ENCODE results near the gene MRPL36.

Gene MRPL36

DNA sequence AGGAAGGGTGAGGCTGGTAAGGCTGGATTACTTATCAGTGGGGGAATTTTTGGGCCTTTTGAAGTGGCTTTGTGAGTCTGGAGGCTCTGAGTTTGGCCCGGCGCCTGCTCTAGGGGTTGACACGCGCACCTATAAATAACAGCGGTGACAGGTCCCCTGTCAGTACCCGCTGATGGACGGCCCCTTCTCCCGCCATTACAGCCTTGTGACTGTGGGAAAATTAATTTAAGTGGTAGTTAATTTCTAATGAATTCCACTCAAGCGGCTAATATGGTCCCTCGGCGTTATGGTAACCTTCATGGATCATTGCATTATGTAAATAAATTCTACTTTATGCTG is 16.5 kb downstream of the MRPL36 start:
- TF ChIP-seq, protein P1, sequence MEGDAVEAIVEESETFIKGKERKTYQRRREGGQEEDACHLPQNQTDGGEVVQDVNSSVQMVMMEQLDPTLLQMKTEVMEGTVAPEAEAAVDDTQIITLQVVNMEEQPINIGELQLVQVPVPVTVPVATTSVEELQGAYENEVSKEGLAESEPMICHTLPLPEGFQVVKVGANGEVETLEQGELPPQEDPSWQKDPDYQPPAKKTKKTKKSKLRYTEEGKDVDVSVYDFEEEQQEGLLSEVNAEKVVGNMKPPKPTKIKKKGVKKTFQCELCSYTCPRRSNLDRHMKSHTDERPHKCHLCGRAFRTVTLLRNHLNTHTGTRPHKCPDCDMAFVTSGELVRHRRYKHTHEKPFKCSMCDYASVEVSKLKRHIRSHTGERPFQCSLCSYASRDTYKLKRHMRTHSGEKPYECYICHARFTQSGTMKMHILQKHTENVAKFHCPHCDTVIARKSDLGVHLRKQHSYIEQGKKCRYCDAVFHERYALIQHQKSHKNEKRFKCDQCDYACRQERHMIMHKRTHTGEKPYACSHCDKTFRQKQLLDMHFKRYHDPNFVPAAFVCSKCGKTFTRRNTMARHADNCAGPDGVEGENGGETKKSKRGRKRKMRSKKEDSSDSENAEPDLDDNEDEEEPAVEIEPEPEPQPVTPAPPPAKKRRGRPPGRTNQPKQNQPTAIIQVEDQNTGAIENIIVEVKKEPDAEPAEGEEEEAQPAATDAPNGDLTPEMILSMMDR (conservative IDR thresholded peaks at IDR 0.05; ENCODE audit: low read depth, low read length): no peak
- no peak for DNase-seq (ENCODE audit: low read depth)
- no peak overlapping the region for H3K4me3 ChIP-seq (ENCODE audit: low read depth, low read length)

DNA sequence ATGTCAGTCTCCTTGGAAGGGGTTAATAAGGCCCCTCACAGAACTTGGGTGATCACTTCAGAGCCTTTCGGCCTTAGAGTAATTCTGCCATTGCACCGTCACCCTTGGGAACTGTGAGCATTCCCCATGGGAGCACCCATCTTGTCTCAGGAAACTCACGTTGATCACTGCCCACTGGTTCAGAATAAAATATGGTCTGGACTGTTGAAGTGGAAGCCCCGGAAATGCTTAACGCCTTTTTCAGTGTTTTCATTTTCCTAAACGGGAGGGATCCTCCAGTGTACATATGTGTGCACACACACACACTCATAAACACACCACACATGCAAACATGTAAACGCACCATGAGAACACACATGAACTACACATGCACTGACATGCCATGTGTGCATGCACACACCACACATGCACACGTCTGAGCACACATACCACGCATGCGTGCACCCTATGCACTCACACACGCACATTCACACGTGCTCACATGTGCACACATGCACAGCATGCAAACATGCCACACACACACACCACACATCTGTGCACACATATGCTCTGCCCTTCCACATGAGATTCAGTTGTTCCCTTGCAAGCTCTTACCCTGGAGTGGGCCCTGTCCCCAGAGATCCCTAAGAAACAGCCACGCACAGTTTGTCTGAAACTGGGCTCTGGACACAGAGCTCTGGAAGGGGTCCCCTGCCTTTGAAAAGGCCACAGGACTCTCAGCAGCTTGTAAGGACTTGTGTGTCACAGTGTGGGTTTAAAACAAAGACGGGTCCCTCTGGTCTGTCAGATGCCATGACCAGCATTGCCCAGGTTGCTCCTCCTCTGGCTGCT is 17.0 kb downstream of the MRPL36 start:
- DNase-seq (ENCODE audit: low read depth): no peak
- TF ChIP-seq, protein P1 (conservative IDR thresholded peaks at IDR 0.05; ENCODE audit: low read depth, low read length): no peak

DNA sequence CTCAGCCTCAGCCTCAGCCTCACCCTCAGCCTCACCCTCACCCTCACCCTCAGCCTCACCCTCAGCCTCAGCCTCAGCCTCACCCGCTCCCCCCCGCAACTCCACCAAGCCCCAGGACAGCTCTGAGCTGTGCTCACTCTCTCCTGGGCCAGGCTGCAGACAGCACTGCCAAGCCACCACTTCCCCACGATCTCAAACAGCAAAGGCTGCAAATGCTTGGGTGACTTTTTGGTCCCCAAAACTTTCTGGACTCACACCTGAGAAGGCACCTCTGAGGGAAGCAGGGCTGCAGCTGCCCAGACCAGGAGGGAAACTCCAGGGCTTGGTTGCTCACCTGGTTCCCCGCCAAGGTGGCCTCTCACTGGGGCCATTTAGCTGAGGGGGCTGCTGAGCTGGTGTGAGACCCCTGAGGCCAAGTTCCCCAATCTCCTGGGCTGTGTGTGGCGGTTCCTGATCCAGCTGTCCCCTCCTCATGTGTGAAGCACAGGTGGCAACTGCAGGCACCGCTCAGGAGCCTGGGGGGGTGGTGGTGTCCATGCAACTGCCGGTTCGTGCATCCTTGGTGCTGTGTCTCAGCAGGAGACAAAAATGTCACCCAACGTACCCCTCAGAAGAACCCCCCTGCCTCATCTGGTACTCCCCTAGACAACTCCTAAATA is 17.8 kb downstream of the MRPL36 start:
- DNase-seq (ENCODE audit: low read depth): no peak
- no peak overlapping the region for H3K4me3 ChIP-seq (ENCODE audit: low read depth, low read length)
- TF ChIP-seq, protein P1 (conservative IDR thresholded peaks at IDR 0.05; ENCODE audit: low read depth, low read length): no peak

More for the DNA sequence above, 17.0 kb downstream of the MRPL36 start:
- no peak overlapping the region for H3K4me3 ChIP-seq (ENCODE audit: low read depth, low read length)

DNA sequence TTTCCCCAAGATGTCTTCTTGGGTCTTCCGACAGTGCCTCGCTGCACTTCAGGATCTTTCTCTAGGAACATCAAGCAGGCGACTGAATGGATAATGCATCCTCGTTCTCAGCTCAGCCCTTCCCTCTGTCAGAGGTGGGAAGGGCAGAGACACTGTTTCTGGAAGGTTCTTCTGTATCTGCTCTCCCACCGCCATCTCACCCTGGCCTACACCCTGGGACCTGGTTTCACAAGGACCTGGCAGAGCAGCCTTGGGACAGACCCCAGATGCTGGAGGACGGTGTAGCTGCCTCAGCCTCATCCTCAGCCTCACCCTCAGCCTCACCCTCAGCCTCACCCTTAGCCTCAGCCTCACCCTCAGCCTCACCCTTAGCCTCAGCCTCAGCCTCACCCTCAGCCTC is 18.5 kb downstream of the MRPL36 start:
- no peak for DNase-seq (ENCODE audit: low read depth)
- H3K4me3 ChIP-seq (ENCODE audit: low read depth, low read length): no peak overlapping the region
- TF ChIP-seq, protein P1 (conservative IDR thresholded peaks at IDR 0.05; ENCODE audit: low read depth, low read length): no peak

DNA sequence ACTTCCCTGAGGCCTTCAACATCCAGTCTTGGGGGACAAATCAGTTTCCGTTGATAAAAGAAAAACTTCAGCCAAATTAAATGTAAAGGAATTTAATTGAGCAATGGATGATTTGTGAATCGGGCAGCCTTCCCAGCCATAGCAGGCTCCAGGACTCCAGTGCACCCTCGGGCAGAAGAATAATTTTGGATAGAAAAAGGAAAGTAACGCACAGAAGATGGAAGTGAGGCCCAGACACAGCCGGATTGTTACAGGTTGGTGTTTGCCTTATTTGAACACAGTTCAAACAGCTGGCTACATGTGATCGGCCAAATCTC is 19.1 kb downstream of the MRPL36 start:
- H3K4me3 ChIP-seq (ENCODE audit: low read depth, low read length): no peak overlapping the region
- TF ChIP-seq, protein P1 (conservative IDR thresholded peaks at IDR 0.05; ENCODE audit: low read depth, low read length): no peak
- DNase-seq (ENCODE audit: low read depth): no peak

DNA sequence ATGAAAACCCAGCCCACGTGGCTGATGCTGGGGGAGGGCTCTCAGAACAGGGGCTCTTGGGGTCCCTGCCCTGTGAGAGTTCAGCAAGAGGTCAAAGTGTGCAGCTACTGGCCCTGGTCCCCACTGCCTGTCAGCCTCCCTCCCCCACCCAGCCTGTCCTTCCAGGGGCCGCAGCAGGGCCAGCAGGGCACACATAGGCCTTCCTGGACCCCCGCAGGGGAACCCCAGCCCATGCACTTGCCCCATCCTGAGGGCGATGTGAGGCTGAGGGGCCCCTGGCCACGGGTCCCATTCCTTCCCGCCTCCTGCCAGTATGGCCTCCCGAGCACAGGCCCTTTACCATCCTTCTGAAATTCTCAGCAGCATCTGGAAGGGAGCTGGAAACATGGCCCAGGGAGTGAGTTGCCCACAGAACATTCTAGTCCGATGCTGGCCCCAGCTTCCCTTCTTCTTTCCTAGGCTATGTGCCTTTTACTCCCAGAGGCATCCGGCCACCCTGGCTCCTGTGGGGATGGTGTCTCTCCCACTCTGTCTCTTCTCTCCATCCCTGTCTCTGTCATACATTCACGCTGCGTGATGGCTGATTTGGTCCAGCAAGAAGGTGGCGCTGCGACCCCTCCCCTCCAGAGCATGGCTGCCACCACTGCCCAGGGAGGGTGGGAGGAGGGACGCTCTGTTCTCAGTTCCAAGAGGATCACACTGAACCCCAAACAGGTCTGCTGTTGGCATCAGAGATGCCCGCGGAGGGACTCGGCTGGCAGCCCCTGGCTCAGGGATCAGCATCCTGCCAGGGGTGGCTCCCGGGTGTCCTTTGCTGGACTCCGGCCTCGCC is 19.6 kb downstream of the MRPL36 start:
- no peak overlapping the region for H3K4me3 ChIP-seq (ENCODE audit: low read depth, low read length)
- TF ChIP-seq, protein P1 (conservative IDR thresholded peaks at IDR 0.05; ENCODE audit: low read depth, low read length): no peak
- DNase-seq (ENCODE audit: low read depth): no peak
